ENCODE results near the gene CYP2D6.
"Not testable (repeated sequence)": the region's sequence is repeated elsewhere in the genome, so short reads cannot be mapped to it uniquely, and the experiment has no call there.

Gene CYP2D6

GRCh38 chr22:42130639-42131431 is at the start of gene CYP2D6:
TSS of gene CYP2D6 (minus strand) at chr22:42130810. CDS start at chr22:42130791, 19 bp downstream.
- not testable (repeated sequence) for H3K36me3 ChIP-seq (ENCODE audit: control insufficient read depth in 2 of 2, insufficient read depth in 2 of 2, low read length in 2 of 2); H3K9me3 ChIP-seq (ENCODE audit: control insufficient read depth in 2 of 2, low read length in 2 of 2); H3K4me1 ChIP-seq (ENCODE audit: control insufficient read depth in 2 of 2, insufficient read depth in 2 of 2, low read length in 2 of 2); H3K4me3 ChIP-seq (ENCODE audit: low read length in 2 of 2); H3K9ac ChIP-seq (ENCODE audit: low read depth in 1 of 2, low read length in 2 of 2); H3K27me3 ChIP-seq (ENCODE audit: control insufficient read depth in 2 of 2, insufficient read depth in 2 of 2, low read length in 2 of 2)
- peak within 1 kb of the TSS in 1 of 2 donors; percentile 9 for H3K27ac ChIP-seq (ENCODE audit: low read depth in 2 of 2, low read length in 2 of 2)

DNA sequence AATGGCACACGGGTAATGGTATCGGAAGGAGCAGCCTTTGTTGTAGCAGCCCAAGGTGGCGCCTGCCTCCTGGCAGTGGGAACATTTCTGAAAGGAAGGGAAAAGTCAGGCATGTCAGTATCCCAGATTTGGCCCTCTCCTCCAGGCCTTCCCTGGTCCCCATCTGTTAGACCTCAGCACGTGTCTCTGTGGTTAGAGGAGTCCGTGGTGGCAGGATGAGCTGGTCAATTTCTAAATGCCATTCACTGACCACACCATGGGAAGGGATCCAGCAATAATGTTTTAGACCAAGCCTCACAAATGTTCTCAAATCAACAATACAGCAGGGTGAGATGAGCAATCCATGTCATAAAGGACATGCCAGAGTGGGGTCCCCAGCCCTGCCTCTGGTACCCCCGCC is 49.0 kb upstream of the CYP2D6 start:
- peaks cover 0 to 4% of the 10 kb centered on the region in 2 donors for H3K36me3 ChIP-seq (ENCODE audit: control insufficient read depth in 2 of 2, insufficient read depth in 2 of 2, low read length in 2 of 2)
- no peak overlapping the region for H3K9ac ChIP-seq (ENCODE audit: low read depth in 1 of 2, low read length in 2 of 2)
- no peaks in the 10 kb centered on the region for H3K27me3 ChIP-seq (ENCODE audit: control insufficient read depth in 2 of 2, insufficient read depth in 2 of 2, low read length in 2 of 2)
- peaks cover 9 to 20% of the 10 kb centered on the region in 2 donors for H3K4me1 ChIP-seq (ENCODE audit: control insufficient read depth in 2 of 2, insufficient read depth in 2 of 2, low read length in 2 of 2)
- no peak overlapping the region for H3K4me3 ChIP-seq (ENCODE audit: low read length in 2 of 2)
- H3K27ac ChIP-seq (ENCODE audit: low read depth in 2 of 2, low read length in 2 of 2), result no peak overlapping the region
- no peaks in the 10 kb centered on the region for H3K9me3 ChIP-seq (ENCODE audit: control insufficient read depth in 2 of 2, low read length in 2 of 2)

- Histone ChIP-seq H3K27me3 (ENCODE audit: control insufficient read depth in 2 of 2, insufficient read depth in 2 of 2, low read length in 2 of 2) (no peaks in the 10 kb centered on the region), H3K27ac (ENCODE audit: low read depth in 2 of 2, low read length in 2 of 2) (no peak overlapping the region), H3K4me1 (ENCODE audit: control insufficient read depth in 2 of 2, insufficient read depth in 2 of 2, low read length in 2 of 2) (peaks cover 6 to 23% of the 10 kb centered on the region in 2 donors), H3K9ac (ENCODE audit: low read depth in 1 of 2, low read length in 2 of 2) (no peak overlapping the region), H3K4me3 (ENCODE audit: low read length in 2 of 2) (no peak overlapping the region), H3K36me3 (ENCODE audit: control insufficient read depth in 2 of 2, insufficient read depth in 2 of 2, low read length in 2 of 2) (peaks cover 0 to 4% of the 10 kb centered on the region in 2 donors), H3K9me3 (ENCODE audit: control insufficient read depth in 2 of 2, low read length in 2 of 2) (no peaks in the 10 kb centered on the region)
Observed at GRCh38 chr22:42178910-42179519, 48.4 kb upstream of the CYP2D6 start.

GRCh38 chr22:42177891-42178336 is 47.3 kb upstream of the CYP2D6 start:
- Histone ChIP-seq H3K4me1 (ENCODE audit: control insufficient read depth in 2 of 2, insufficient read depth in 2 of 2, low read length in 2 of 2) (peaks cover 15 to 19% of the 10 kb centered on the region in 2 donors), H3K27me3 (ENCODE audit: control insufficient read depth in 2 of 2, insufficient read depth in 2 of 2, low read length in 2 of 2) (no peaks in the 10 kb centered on the region), H3K9me3 (ENCODE audit: control insufficient read depth in 2 of 2, low read length in 2 of 2) (no peaks in the 10 kb centered on the region), H3K9ac (ENCODE audit: low read depth in 1 of 2, low read length in 2 of 2) (no peak overlapping the region), H3K36me3 (ENCODE audit: control insufficient read depth in 2 of 2, insufficient read depth in 2 of 2, low read length in 2 of 2) (peaks cover 0 to 4% of the 10 kb centered on the region in 2 donors), H3K4me3 (ENCODE audit: low read length in 2 of 2) (peak overlapping the region in 1 of 2 donors; percentile 4), H3K27ac (ENCODE audit: low read depth in 2 of 2, low read length in 2 of 2) (peak overlapping the region; percentile 5)

GRCh38 chr22:42176255-42176915 is 45.8 kb upstream of the CYP2D6 start:
- H3K36me3 ChIP-seq (ENCODE audit: control insufficient read depth in 2 of 2, insufficient read depth in 2 of 2, low read length in 2 of 2), result peaks cover 2 to 9% of the 10 kb centered on the region in 2 donors
- no peaks in the 10 kb centered on the region for H3K27me3 ChIP-seq (ENCODE audit: control insufficient read depth in 2 of 2, insufficient read depth in 2 of 2, low read length in 2 of 2)
- no peaks in the 10 kb centered on the region for H3K9me3 ChIP-seq (ENCODE audit: control insufficient read depth in 2 of 2, low read length in 2 of 2)
- peaks cover 24 to 28% of the 10 kb centered on the region in 2 donors for H3K4me1 ChIP-seq (ENCODE audit: control insufficient read depth in 2 of 2, insufficient read depth in 2 of 2, low read length in 2 of 2)
- no peak overlapping the region for H3K9ac ChIP-seq (ENCODE audit: low read depth in 1 of 2, low read length in 2 of 2)
- H3K27ac ChIP-seq (ENCODE audit: low read depth in 2 of 2, low read length in 2 of 2), result no peak overlapping the region
- no peak overlapping the region for H3K4me3 ChIP-seq (ENCODE audit: low read length in 2 of 2)

DNA sequence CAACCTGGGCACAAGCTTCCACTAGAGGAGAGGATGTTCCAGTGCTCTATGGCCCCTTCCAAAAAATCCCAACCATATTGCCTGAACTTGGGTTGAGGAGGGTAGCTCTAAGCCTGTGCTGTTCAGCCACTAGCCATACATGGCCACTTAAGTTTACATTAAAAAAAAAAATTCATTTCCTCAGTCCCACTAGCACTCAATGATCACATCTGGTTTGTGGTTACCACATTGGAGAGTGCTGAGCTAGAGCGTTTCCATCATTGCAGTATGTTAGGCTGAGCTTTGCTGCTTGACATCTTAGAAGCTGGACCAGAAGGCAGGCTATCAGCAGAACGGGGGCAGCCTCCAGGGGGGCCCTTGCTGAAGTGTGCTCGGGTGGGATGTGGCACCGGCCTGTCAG is 43.5 kb upstream of the CYP2D6 start:
- H3K27me3 ChIP-seq (ENCODE audit: control insufficient read depth in 2 of 2, insufficient read depth in 2 of 2, low read length in 2 of 2), result no peaks in the 10 kb centered on the region
- peaks cover 24% of the 10 kb centered on the region in 2 donors for H3K4me1 ChIP-seq (ENCODE audit: control insufficient read depth in 2 of 2, insufficient read depth in 2 of 2, low read length in 2 of 2)
- peak overlapping the region in 1 of 2 donors; percentile 23 for H3K27ac ChIP-seq (ENCODE audit: low read depth in 2 of 2, low read length in 2 of 2)

GRCh38 chr22:42173183-42173926 is 42.7 kb upstream of the CYP2D6 start:
- no peak overlapping the region for H3K9ac ChIP-seq (ENCODE audit: low read depth in 1 of 2, low read length in 2 of 2)
- peaks cover 11 to 13% of the 10 kb centered on the region in 2 donors for H3K36me3 ChIP-seq (ENCODE audit: control insufficient read depth in 2 of 2, insufficient read depth in 2 of 2, low read length in 2 of 2)
- peaks cover 24% of the 10 kb centered on the region in 2 donors for H3K4me1 ChIP-seq (ENCODE audit: control insufficient read depth in 2 of 2, insufficient read depth in 2 of 2, low read length in 2 of 2)
- H3K9me3 ChIP-seq (ENCODE audit: control insufficient read depth in 2 of 2, low read length in 2 of 2), result no peaks in the 10 kb centered on the region
- no peaks in the 10 kb centered on the region for H3K27me3 ChIP-seq (ENCODE audit: control insufficient read depth in 2 of 2, insufficient read depth in 2 of 2, low read length in 2 of 2)
- H3K4me3 ChIP-seq (ENCODE audit: low read length in 2 of 2), result no peak overlapping the region
- H3K27ac ChIP-seq (ENCODE audit: low read depth in 2 of 2, low read length in 2 of 2), result peak overlapping the region in 1 of 2 donors; percentile 17

More for the DNA sequence above, 43.5 kb upstream of the CYP2D6 start:
- Histone ChIP-seq H3K9ac (ENCODE audit: low read depth in 1 of 2, low read length in 2 of 2) (no peak overlapping the region), H3K9me3 (ENCODE audit: control insufficient read depth in 2 of 2, low read length in 2 of 2) (no peaks in the 10 kb centered on the region), H3K36me3 (ENCODE audit: control insufficient read depth in 2 of 2, insufficient read depth in 2 of 2, low read length in 2 of 2) (peaks cover 9 to 14% of the 10 kb centered on the region in 2 donors), H3K4me3 (ENCODE audit: low read length in 2 of 2) (no peak overlapping the region)

GRCh38 chr22:42172773-42173172 is 42.2 kb upstream of the CYP2D6 start:
- Histone ChIP-seq H3K36me3 (ENCODE audit: control insufficient read depth in 2 of 2, insufficient read depth in 2 of 2, low read length in 2 of 2) (peaks cover 13 to 14% of the 10 kb centered on the region in 2 donors), H3K27me3 (ENCODE audit: control insufficient read depth in 2 of 2, insufficient read depth in 2 of 2, low read length in 2 of 2) (no peaks in the 10 kb centered on the region), H3K4me1 (ENCODE audit: control insufficient read depth in 2 of 2, insufficient read depth in 2 of 2, low read length in 2 of 2) (peaks cover 19 to 24% of the 10 kb centered on the region in 2 donors), H3K9me3 (ENCODE audit: control insufficient read depth in 2 of 2, low read length in 2 of 2) (no peaks in the 10 kb centered on the region), H3K9ac (ENCODE audit: low read depth in 1 of 2, low read length in 2 of 2) (peak overlapping the region in 1 of 2 donors; percentile 27), H3K27ac (ENCODE audit: low read depth in 2 of 2, low read length in 2 of 2) (peak overlapping the region; percentile 30 to 66), H3K4me3 (ENCODE audit: low read length in 2 of 2) (peak overlapping the region in 1 of 2 donors; percentile 22)

DNA sequence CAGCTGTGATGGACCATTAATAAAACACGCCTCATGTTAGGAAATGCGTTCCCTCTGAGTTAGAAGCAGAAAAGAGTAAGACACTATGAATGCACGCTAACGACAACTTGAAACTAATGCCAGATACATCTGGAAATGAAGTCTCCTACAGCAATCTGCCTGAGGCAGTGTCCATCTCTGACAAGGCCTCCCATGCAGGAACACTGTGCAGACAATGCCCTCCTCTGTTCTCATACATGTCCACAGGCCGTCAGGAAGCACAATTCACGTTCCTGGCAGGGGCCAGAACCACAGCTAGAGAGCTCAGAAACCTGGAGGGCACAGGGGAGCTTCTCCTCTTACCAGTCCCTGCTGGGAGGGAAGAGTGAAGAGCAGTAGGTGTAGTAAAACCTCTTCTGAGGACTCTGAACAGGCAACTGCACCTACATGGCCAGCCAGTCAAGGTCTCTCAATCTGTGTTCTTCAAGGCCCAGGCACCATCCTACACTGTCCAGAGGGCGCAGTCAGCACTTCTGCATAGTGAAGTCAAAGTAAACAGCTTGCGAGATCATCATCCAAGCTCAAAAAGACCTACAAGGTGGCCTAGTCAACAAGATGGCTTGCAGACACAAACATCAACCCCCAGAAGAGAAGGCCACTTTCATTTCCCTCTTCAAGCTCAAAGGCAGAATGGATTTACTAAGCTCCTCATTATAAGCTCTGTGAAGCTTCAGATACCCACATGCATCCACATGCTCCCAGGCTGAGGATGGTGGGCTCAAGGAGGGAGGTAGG is 41.5 kb upstream of the CYP2D6 start:
- H3K4me3 ChIP-seq (ENCODE audit: low read length in 2 of 2), result peak overlapping the region in 1 of 2 donors; percentile 22
- H3K4me1 ChIP-seq (ENCODE audit: control insufficient read depth in 2 of 2, insufficient read depth in 2 of 2, low read length in 2 of 2), result peaks cover 18 to 24% of the 10 kb centered on the region in 2 donors
- peak overlapping the region in 1 of 2 donors; percentile 27 for H3K9ac ChIP-seq (ENCODE audit: low read depth in 1 of 2, low read length in 2 of 2)
- no peaks in the 10 kb centered on the region for H3K27me3 ChIP-seq (ENCODE audit: control insufficient read depth in 2 of 2, insufficient read depth in 2 of 2, low read length in 2 of 2)
- peak overlapping the region; percentile 30 to 66 for H3K27ac ChIP-seq (ENCODE audit: low read depth in 2 of 2, low read length in 2 of 2)
- no peaks in the 10 kb centered on the region for H3K9me3 ChIP-seq (ENCODE audit: control insufficient read depth in 2 of 2, low read length in 2 of 2)
- H3K36me3 ChIP-seq (ENCODE audit: control insufficient read depth in 2 of 2, insufficient read depth in 2 of 2, low read length in 2 of 2), result peaks cover 17 to 20% of the 10 kb centered on the region in 2 donors

Data from mucosa of rectum (tissue), 2 donors.